Measurements from ENCODE around the gene RUNX2. TPM values are rescaled to one million over a fixed set of nuclear protein-coding genes. Genes with fewer than 3 reads are reported as not detected.

RUNX2 gene
- total and polyA plus RNA-seq, 2 donors from 2014 or later: 2.3 to 4.7 TPM

DNA sequence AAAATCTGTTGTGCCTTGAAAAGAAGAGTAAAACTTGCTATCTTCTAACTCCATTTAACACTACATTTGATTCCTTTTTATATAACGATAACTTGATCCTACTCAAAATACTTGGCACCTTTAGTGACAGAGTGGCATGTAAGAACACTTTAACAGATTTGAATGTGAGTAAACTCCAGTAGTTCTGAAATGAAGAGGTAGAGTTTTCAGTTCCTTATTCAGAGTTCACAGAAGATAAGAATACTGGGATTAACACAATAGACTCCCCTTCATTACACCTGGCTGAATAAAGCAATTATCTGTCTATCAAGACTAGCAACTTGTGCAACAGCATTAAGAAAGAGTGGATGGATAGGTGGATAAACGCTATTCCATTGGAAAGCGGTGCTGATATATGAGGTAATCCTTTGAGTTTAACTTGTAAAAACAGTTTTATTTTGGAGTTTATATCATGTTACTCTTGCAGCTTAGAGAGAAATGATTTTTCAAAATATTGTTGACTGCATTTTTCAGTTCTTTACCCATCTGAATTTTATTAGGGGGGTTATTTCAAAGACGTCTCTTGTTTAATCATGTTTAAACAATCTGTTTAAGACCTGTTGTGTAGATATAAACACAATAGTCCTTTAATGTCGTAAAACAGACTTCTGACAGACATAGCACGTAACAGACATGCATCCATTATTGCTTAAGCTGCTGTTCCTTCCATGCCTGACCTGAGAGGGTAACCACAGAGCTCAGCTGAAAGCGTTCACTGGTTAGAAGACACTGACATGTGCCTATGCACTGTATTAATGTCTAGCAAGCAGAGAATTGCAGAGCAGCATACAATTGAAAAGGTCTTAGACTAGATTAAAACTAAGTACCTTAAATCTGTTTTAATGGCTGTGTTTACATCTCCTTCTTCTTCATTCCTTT is 152.0 kb downstream of the RUNX2 start:
- Histone ChIP-seq H3K36me3 (ENCODE audit: control insufficient read depth in 2 of 3, insufficient read depth in 3 of 3, low read length in 3 of 3) (no peaks in the 10 kb centered on the region), H3K27ac (ENCODE audit: low read depth in 2 of 2, low read length in 2 of 2) (no peak overlapping the region), H3K9me3 (ENCODE audit: control insufficient read depth in 2 of 3, insufficient read depth in 1 of 3, low read length in 3 of 3) (no peaks in the 10 kb centered on the region), H3K4me1 (ENCODE audit: control insufficient read depth in 2 of 3, insufficient read depth in 2 of 3, low read depth in 1 of 3, low read length in 3 of 3) (no peaks in the 10 kb centered on the region), H3K27me3 (ENCODE audit: control insufficient read depth, insufficient read depth, low read length) (no peaks in the 10 kb centered on the region), H3K4me3 (ENCODE audit: low read length in 3 of 3) (no peak overlapping the region), H3K9ac (ENCODE audit: low read length in 3 of 3) (no peak overlapping the region)
- TF ChIP-seq, protein P1, sequence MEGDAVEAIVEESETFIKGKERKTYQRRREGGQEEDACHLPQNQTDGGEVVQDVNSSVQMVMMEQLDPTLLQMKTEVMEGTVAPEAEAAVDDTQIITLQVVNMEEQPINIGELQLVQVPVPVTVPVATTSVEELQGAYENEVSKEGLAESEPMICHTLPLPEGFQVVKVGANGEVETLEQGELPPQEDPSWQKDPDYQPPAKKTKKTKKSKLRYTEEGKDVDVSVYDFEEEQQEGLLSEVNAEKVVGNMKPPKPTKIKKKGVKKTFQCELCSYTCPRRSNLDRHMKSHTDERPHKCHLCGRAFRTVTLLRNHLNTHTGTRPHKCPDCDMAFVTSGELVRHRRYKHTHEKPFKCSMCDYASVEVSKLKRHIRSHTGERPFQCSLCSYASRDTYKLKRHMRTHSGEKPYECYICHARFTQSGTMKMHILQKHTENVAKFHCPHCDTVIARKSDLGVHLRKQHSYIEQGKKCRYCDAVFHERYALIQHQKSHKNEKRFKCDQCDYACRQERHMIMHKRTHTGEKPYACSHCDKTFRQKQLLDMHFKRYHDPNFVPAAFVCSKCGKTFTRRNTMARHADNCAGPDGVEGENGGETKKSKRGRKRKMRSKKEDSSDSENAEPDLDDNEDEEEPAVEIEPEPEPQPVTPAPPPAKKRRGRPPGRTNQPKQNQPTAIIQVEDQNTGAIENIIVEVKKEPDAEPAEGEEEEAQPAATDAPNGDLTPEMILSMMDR (IDR thresholded peaks at IDR 0.05; ENCODE audit: borderline replicate concordance, extremely low read depth, insufficient read depth): no peak
- intact Hi-C loops (cut with DNase I): no loop called here
- FAIRE-seq: no peak
- DNase-seq: no peak

DNA sequence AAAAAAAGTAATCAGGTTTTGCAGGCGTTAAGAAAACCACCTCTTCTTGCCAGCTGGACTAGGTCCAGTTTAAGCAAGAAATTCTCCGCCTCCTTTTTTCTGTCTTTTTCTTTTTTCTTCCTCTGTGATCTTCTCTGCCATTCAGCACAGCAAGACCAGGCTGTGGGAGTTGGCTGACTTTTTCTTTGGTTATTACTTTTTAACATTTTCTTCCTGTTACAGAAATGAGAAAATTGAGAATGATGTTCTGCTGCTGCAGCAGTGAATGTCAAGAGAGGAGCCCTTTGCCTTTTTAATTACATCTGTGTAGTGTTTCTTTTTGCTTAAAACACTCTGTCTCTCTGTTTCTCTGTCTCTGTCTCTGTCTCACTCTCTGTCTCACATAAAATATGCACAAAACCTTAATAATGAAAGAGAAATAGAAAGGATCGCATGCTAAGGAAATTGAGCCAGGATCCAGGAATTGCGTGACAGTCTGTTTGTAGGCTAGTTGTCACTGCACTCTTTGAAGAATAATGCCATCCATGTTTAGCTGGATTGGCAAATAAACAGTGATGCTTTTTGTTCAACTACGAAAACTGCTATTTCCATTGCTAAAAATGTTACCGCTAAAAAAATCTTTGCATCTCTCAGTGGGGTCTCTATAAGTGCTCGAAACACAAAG is 152.8 kb downstream of the RUNX2 start:
- no peaks in the 10 kb centered on the region for H3K27me3 ChIP-seq (ENCODE audit: control insufficient read depth, insufficient read depth, low read length)
- no peak overlapping the region for H3K27ac ChIP-seq (ENCODE audit: low read depth in 2 of 2, low read length in 2 of 2)
- no peaks in the 10 kb centered on the region for H3K36me3 ChIP-seq (ENCODE audit: control insufficient read depth in 2 of 3, insufficient read depth in 3 of 3, low read length in 3 of 3)
- TF ChIP-seq, protein P1 (IDR thresholded peaks at IDR 0.05; ENCODE audit: borderline replicate concordance, extremely low read depth, insufficient read depth): no peak
- DNase-seq (no peak), FAIRE-seq (no peak)
- no peaks in the 10 kb centered on the region for H3K9me3 ChIP-seq (ENCODE audit: control insufficient read depth in 2 of 3, insufficient read depth in 1 of 3, low read length in 3 of 3)
- no peaks in the 10 kb centered on the region for H3K4me1 ChIP-seq (ENCODE audit: control insufficient read depth in 2 of 3, insufficient read depth in 2 of 3, low read depth in 1 of 3, low read length in 3 of 3)
- no peak overlapping the region for H3K4me3 ChIP-seq (ENCODE audit: low read length in 3 of 3)
- intact Hi-C loops (cut with DNase I): no loop called here
- H3K9ac ChIP-seq (ENCODE audit: low read length in 3 of 3): no peak overlapping the region

DNA sequence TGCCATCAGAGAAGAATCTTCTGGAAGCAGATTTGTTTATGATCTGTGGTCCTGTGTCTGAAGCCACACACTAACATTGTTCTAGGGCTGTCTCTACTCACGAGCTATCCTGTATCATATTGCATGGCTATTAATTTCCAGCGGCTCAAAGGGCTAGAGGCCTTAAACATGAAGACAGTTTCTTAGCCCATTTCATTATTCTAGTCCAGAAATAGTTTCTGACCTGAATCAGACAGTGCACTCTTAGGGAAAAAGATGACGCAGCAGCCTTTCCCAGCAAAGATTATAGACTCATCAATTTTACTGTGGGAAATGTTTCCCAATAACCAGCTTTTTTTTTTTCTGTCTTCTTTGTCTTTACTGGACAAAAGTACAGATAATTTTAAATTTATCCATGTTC is 154.9 kb downstream of the RUNX2 start:
- Histone ChIP-seq H3K27ac (ENCODE audit: low read depth in 2 of 2, low read length in 2 of 2) (no peak overlapping the region), H3K4me3 (ENCODE audit: low read length in 3 of 3) (no peak overlapping the region), H3K36me3 (ENCODE audit: control insufficient read depth in 2 of 3, insufficient read depth in 3 of 3, low read length in 3 of 3) (no peaks in the 10 kb centered on the region), H3K9me3 (ENCODE audit: control insufficient read depth in 2 of 3, insufficient read depth in 1 of 3, low read length in 3 of 3) (no peaks in the 10 kb centered on the region), H3K27me3 (ENCODE audit: control insufficient read depth, insufficient read depth, low read length) (no peaks in the 10 kb centered on the region), H3K4me1 (ENCODE audit: control insufficient read depth in 2 of 3, insufficient read depth in 2 of 3, low read depth in 1 of 3, low read length in 3 of 3) (no peaks in the 10 kb centered on the region), H3K9ac (ENCODE audit: low read length in 3 of 3) (no peak overlapping the region)
- intact Hi-C loops (cut with DNase I): no loop called here
- DNase-seq: no peak
- no peak for FAIRE-seq
- TF ChIP-seq, protein P1 (IDR thresholded peaks at IDR 0.05; ENCODE audit: borderline replicate concordance, extremely low read depth, insufficient read depth): no peak
